Dedifferentiated amniotic fluid mesenchymal stem cell (primary cell): ENCODE data around the gene TLE3.

ENCODE experiments used
- DNase-seq: peaks from one replicate; pipeline ENCODE4 v3.0.0-alpha.2; 2016; ENCODE audit errors: extremely low spot score

TLE3 gene

GRCh38 chr15:70099167-70099966 is 1.6 kb upstream of the TLE3 start:
- DNase-seq, result peak; percentile 99

DNA sequence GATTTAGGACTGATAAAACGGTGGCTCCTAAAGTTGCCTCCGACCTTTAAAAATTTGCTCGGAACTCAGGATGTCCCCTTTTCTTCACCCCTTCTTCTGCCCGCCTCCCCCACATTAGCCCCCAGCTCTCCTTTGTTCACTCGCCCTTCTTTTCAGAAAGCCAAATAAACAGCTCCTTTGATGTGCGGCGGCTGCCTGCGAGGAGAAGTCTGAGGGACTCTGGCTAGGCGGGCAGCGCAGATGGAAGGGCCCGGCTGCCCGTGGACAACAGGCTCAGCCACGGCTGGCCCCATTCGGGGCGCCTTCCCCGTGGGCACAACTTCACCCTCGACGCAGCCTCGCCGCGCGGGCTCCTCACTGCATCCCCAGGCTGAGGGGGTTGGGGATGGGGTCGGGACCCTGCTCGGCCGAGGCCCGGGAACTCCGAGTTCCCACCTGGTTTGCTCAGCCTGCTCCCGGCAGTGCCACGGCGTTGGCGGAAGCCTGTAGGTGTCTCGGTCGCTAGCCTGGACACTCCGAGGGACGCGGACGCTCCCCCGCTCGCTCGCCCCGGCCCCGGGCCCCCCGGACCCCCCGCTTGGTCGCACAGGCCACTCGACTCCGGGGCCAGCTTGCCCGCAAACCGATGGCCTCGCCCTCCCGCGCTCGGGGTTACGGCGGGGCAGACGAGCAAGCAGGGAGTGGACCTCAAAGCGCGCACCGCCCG is 897 bp upstream of the TLE3 start:
- DNase-seq, result no peak

DNA sequence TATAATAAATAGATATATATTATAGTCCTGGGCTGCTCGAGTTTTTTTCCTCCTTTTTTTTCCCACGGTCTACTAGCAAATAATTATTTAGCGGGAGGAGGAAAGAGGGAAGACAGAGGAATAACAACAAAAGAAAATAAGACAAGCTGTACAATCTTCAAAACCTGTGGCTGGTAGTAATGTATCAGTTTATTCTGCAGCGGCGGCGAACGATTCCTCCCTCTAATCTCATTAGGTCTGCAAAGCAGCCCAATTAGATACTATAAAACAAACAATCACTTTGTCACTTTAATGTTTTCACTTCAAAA is 390 bp upstream of the TLE3 start:
- DNase-seq, result no peak

GRCh38 chr15:70097063-70097320 is 725 bp downstream of the TLE3 start:
- DNase-seq, result no peak

GRCh38 chr15:70096215-70097062 is 1.3 kb downstream of the TLE3 start:
- DNase-seq, result no peak

DNA sequence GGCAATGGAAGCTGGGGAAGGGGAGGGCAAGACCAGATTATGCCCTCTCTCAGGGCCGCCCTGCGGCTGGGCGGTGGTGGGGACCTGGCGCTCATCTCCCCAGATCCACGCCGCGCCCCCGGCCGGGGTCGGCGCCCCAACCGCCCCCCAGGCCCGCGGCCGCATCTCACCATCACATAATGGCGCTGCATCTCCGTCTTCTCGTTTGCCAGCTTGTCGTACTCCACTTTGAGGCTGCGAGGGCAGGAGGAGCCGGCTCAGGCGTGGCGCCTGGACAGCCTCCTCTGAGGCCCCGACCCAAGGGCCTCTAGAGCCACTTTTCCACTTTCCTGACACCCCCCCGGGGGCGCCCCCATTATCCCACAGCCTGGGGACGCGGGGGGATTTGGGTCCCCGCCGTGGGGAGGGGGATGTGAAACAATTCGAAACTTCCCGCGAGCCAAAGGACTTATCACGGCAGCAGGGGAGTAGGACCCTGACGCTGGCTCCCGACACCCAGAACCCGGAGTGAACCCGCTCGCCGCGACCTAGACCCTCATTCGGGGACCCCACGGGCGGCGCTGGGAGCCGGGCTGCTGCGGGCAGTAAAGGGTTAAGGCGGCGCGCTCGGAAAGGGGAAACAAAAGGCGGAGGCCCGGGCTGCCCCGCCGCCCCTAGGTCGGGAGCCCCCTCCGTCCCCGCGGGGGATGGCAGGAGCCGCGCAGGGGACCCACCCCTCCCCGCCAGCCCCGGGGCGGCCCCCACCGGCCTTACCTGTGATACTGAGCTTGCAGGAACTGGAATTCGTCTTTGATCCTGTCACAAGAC is 2.1 kb downstream of the TLE3 start:
- no peak for DNase-seq

GRCh38 chr15:70094690-70095311 is 2.9 kb downstream of the TLE3 start:
- DNase-seq, result no peak

DNA sequence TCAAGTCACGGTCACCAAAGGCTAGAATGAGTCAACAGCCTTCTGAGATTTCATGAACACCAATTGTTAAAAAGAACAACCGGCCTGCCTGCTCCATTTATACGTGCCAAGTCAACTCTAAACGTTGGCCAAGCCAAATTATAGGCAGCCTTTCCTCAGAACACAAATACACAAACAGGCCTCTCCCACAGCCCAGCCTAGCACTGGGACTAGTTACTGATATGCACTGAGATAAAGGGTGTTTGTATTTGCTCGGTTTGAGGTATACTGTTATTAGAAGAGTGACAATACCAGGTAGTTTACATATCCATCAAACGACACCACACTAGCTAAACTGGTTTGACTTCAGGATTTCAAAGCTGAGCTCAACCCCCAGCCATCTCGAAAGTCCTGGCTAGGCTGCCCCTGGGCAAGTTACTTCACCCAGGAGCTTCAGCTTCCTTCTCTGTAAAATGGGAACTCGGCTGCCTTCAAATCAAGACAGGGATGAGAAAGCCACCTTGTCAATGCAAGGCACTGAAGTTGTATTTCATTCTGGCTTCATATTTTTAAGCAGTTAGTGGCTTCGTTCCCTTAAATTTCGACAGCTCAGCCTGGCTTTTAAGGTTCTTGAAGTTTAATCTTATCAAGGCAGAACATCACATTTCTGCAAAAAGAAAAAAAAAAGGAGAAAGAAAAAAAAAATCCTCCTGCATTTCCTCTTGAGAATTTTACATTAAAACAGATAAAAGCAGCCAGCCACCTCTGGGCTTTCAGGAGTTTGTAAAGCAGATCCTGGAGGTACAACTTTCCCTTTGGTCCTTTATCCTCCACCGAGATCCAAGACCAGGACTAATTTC is 4.0 kb downstream of the TLE3 start:
- DNase-seq, result no peak

GRCh38 chr15:70093070-70093469 is 4.6 kb downstream of the TLE3 start:
- DNase-seq, result no peak

GRCh38 chr15:70092464-70093027 is 5.2 kb downstream of the TLE3 start:
- DNase-seq, result no peak

- no peak for DNase-seq
These were observed 5.8 kb downstream of the TLE3 start for GRCh38 chr15:70091726-70092463.

DNA sequence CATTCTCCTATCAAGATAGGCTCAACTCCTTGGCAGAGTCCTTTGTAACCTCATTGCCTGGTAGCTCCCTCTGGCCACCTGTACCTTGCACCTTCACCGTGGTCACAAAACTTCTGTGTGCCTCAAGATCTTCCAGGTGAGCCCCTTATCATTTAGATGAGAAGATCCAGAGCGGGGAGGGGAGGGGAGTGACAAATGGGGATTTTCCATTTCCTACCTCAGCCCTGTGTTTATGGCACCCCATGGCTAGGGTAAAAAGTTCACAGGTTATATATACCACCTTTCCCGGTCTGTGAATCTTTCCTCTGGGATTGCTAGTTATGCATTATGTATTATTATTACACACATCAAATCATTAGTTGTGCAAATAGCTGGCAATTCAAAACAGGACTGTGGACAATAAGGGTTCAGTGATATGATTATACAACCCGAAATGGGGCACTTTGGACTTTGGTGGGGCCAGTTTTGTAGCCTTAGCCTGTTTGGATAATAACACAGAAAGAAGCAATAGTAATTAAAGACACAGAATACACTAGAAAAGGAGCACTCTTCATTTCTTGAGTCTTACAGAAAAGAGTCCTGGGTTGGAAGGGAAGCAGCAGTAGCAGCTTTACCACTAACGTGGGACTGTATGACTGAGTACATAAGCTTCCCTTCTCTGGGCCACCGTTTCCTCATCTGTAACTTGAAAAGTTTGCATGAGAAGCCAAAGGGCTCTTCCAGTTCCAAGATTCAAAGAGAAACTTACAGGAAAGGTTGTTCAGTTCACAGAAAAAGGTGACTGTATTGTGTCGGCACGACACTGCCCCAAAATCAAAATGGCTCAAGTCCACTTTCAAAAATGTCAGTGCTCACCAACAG is 7.1 kb downstream of the TLE3 start:
- DNase-seq, result no peak

DNA sequence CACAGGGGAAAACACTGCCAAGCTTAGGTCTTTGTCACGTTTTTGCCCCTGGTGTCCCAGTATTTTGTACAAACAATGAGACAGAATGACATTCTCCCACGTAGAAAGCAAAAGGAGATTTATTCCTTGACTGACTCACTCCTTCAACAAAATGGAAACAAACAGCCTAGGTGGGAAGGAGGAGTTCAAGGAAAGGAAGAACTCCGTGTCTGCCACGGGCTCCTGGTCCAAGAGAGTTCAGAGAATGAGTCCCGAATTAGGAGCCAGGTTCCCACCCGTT is 8.1 kb downstream of the TLE3 start:
- no peak for DNase-seq

- DNase-seq, result no peak
These were observed 8.6 kb downstream of the TLE3 start for GRCh38 chr15:70088887-70089691.

GRCh38 chr15:70088455-70088854 is 9.3 kb downstream of the TLE3 start:
- DNase-seq, result no peak

GRCh38 chr15:70087708-70088352 is 9.9 kb downstream of the TLE3 start:
- no peak for DNase-seq

- no peak for DNase-seq
These were observed 11.1 kb downstream of the TLE3 start for GRCh38 chr15:70086636-70087035.

GRCh38 chr15:70084461-70084860 is 13.3 kb downstream of the TLE3 start:
- no peak for DNase-seq
